ENCODE measurements around the gene SYT8. TPM values are rescaled to one million over a fixed set of nuclear protein-coding genes. Genes with fewer than 3 reads are reported as not detected.

SYT8 gene
- total RNA-seq, 1 donor from 2014 or later: not detected

- Histone ChIP-seq H4K20me1 (ENCODE audit: low read depth) (no peaks in the 10 kb centered on the region), H3K27me3 (no peaks in the 10 kb centered on the region), H3K4me3 (no peak overlapping the region), H3K9ac (no peak overlapping the region), H2AFZ (replicated peaks) (no peak overlapping the region), H3F3A (ENCODE audit: low read depth) (no peaks in the 10 kb centered on the region), H3K4me1 (no peaks in the 10 kb centered on the region), H3K4me2 (no peak overlapping the region), H3K36me3 (no peaks in the 10 kb centered on the region), H3K79me2 (ENCODE audit: low read depth) (no peaks in the 10 kb centered on the region), H3K27ac (no peak overlapping the region), H3K9me3 (ENCODE audit: low read depth) (no peaks in the 10 kb centered on the region)
- Mint-ChIP-seq H3K36me3 (no peaks in the 10 kb centered on the region), H3K27ac (peak overlapping the region; percentile 81), H3K4me3 (no peak overlapping the region), H3K27me3 (ENCODE audit: insufficient read depth, low read depth) (peaks cover 11% of the 10 kb centered on the region), H3K4me1 (peaks cover 18% of the 10 kb centered on the region), H3K9me3 (no peaks in the 10 kb centered on the region)
- no peak for DNase-seq (ENCODE audit: low spot score)
- TF ChIP-seq EZH2 (IDR thresholded peaks at IDR 0.05) (no peak), CTCF (IDR thresholded peaks at IDR 0.05) (no peak), EZH2phosphoT487 (IDR thresholded peaks at IDR 0.05) (no peak)
These were observed 12.4 kb downstream of the SYT8 start for GRCh38 chr11:1847006-1847735.

GRCh38 chr11:1847926-1848639, 13.3 kb downstream of the SYT8 start:
- no peaks in the 10 kb centered on the region for H3K79me2 ChIP-seq (ENCODE audit: low read depth)
- no peaks in the 10 kb centered on the region for H3K36me3 ChIP-seq
- no peaks in the 10 kb centered on the region for H3F3A ChIP-seq (ENCODE audit: low read depth)
- H3K9me3 ChIP-seq (ENCODE audit: low read depth): no peaks in the 10 kb centered on the region
- Mint-ChIP-seq H3K9me3 (no peaks in the 10 kb centered on the region), H3K4me1 (peaks cover 18% of the 10 kb centered on the region), H3K27ac (peak overlapping the region; percentile 81), H3K27me3 (ENCODE audit: insufficient read depth, low read depth) (peaks cover 11% of the 10 kb centered on the region), H3K36me3 (no peaks in the 10 kb centered on the region), H3K4me3 (no peak overlapping the region)
- no peaks in the 10 kb centered on the region for H3K4me1 ChIP-seq
- no peak overlapping the region for H3K27ac ChIP-seq
- no peak overlapping the region for H3K4me2 ChIP-seq
- TF ChIP-seq CTCF (IDR thresholded peaks at IDR 0.05) (no peak), EZH2 (IDR thresholded peaks at IDR 0.05) (no peak), EZH2phosphoT487 (IDR thresholded peaks at IDR 0.05) (no peak)
- no peak overlapping the region for H3K9ac ChIP-seq
- no peak overlapping the region for H2AFZ ChIP-seq (replicated peaks)
- H4K20me1 ChIP-seq (ENCODE audit: low read depth): no peaks in the 10 kb centered on the region
- DNase-seq (ENCODE audit: low spot score): no peak
- no peak overlapping the region for H3K4me3 ChIP-seq
- no peaks in the 10 kb centered on the region for H3K27me3 ChIP-seq

GRCh38 chr11:1848640-1849430, 14.0 kb downstream of the SYT8 start:
- Histone ChIP-seq H3K9me3 (ENCODE audit: low read depth) (no peaks in the 10 kb centered on the region), H3F3A (ENCODE audit: low read depth) (no peaks in the 10 kb centered on the region), H4K20me1 (ENCODE audit: low read depth) (no peaks in the 10 kb centered on the region), H3K9ac (no peak overlapping the region), H3K4me2 (no peak overlapping the region), H3K4me1 (no peaks in the 10 kb centered on the region), H3K4me3 (no peak overlapping the region), H3K36me3 (no peaks in the 10 kb centered on the region), H3K27ac (no peak overlapping the region), H3K79me2 (ENCODE audit: low read depth) (no peaks in the 10 kb centered on the region), H3K27me3 (no peaks in the 10 kb centered on the region), H2AFZ (replicated peaks) (no peak overlapping the region)
- peaks cover 13% of the 10 kb centered on the region for H3K4me1 Mint-ChIP-seq
- DNase-seq (ENCODE audit: low spot score): no peak
- H3K9me3 Mint-ChIP-seq: no peaks in the 10 kb centered on the region
- peak overlapping the region; percentile 74 for H3K27ac Mint-ChIP-seq
- no peaks in the 10 kb centered on the region for H3K36me3 Mint-ChIP-seq
- H3K27me3 Mint-ChIP-seq (ENCODE audit: insufficient read depth, low read depth): peaks cover 11% of the 10 kb centered on the region
- no peak overlapping the region for H3K4me3 Mint-ChIP-seq
- no peak for TF ChIP-seq CTCF (IDR thresholded peaks at IDR 0.05)
- no peak for TF ChIP-seq EZH2 (IDR thresholded peaks at IDR 0.05)
- no peak for TF ChIP-seq EZH2phosphoT487 (IDR thresholded peaks at IDR 0.05)

Data from neural progenitor cell (in vitro differentiated cells).